ENCODE results near the gene IFNA5.

The IFNA5 gene

DNA sequence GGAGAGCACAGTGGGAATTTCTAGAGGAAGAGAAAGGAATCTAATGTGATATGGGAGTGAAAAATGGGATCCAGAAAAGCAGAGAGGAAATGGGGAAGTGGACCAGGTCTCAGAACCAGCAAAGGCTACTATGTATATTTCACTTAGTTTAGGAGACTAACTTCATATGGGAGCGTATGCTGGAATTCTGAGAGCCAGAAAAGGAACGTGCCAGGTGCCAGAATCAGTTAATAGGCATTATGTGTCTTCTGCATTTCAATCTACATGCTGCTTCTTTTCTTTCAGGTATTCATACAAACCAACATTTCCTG lies 36.8 kb downstream of the IFNA5 start:
- no peak for DNase-seq (ENCODE audit: low read depth)
- H3K4me3 ChIP-seq (ENCODE audit: control insufficient read depth, low read depth, low read length) = no peak overlapping the region
- TF ChIP-seq, protein P1, sequence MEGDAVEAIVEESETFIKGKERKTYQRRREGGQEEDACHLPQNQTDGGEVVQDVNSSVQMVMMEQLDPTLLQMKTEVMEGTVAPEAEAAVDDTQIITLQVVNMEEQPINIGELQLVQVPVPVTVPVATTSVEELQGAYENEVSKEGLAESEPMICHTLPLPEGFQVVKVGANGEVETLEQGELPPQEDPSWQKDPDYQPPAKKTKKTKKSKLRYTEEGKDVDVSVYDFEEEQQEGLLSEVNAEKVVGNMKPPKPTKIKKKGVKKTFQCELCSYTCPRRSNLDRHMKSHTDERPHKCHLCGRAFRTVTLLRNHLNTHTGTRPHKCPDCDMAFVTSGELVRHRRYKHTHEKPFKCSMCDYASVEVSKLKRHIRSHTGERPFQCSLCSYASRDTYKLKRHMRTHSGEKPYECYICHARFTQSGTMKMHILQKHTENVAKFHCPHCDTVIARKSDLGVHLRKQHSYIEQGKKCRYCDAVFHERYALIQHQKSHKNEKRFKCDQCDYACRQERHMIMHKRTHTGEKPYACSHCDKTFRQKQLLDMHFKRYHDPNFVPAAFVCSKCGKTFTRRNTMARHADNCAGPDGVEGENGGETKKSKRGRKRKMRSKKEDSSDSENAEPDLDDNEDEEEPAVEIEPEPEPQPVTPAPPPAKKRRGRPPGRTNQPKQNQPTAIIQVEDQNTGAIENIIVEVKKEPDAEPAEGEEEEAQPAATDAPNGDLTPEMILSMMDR (conservative IDR thresholded peaks at IDR 0.05; ENCODE audit: control insufficient read depth, insufficient read depth, low read depth, low read length) = no peak

- TF ChIP-seq, protein P1 (conservative IDR thresholded peaks at IDR 0.05; ENCODE audit: control insufficient read depth, insufficient read depth, low read depth, low read length) = no peak
- H3K4me3 ChIP-seq (ENCODE audit: control insufficient read depth, low read depth, low read length) = no peak overlapping the region
- no peak for DNase-seq (ENCODE audit: low read depth)
These were observed 37.4 kb downstream of the IFNA5 start for GRCh38 chr9:21267485-21268346.

GRCh38 chr9:21266733-21267484 lies 38.2 kb downstream of the IFNA5 start:
- TF ChIP-seq, protein P1 (conservative IDR thresholded peaks at IDR 0.05; ENCODE audit: control insufficient read depth, insufficient read depth, low read depth, low read length) = no peak
- no peak for DNase-seq (ENCODE audit: low read depth)
- H3K4me3 ChIP-seq (ENCODE audit: control insufficient read depth, low read depth, low read length) = no peak overlapping the region

- no peak overlapping the region for H3K4me3 ChIP-seq (ENCODE audit: control insufficient read depth, low read depth, low read length)
- no peak for DNase-seq (ENCODE audit: low read depth)
- TF ChIP-seq, protein P1 (conservative IDR thresholded peaks at IDR 0.05; ENCODE audit: control insufficient read depth, insufficient read depth, low read depth, low read length) = no peak
These were observed 39.5 kb downstream of the IFNA5 start for GRCh38 chr9:21265421-21266189.

- DNase-seq (ENCODE audit: low read depth) = no peak
- TF ChIP-seq, protein P1 (conservative IDR thresholded peaks at IDR 0.05; ENCODE audit: control insufficient read depth, insufficient read depth, low read depth, low read length) = no peak
- no peak overlapping the region for H3K4me3 ChIP-seq (ENCODE audit: control insufficient read depth, low read depth, low read length)
These were observed 49.4 kb downstream of the IFNA5 start for GRCh38 chr9:21255538-21256212.
